Chondrocyte (in vitro differentiated cells): Measurements from ENCODE around the gene MRPL34. TPM values are rescaled to one million over a fixed set of nuclear protein-coding genes. Genes with fewer than 3 reads are reported as not detected.
A peak's percentile ranks its signal among the peaks of the same experiment; 100 is the strongest.

ENCODE experiments used
- DNase-seq: peaks from one replicate; pipeline ENCODE4 v3.0.0; 2021; ENCODE audit warnings: mixed read lengths, low spot score
- H3K27ac Mint-ChIP-seq: one replicate; pipeline ENCODE4 v1.8.0; 2021; ENCODE audit warnings: mild to moderate bottlenecking, moderate library complexity, mixed read lengths; ENCODE audit not compliant: unreplicated experiment
- H3K27me3 Mint-ChIP-seq: 2 replicates; pipeline ENCODE4 v1.8.0; 2021; ENCODE audit warnings: low read depth, mixed read lengths
- H3K36me3 Mint-ChIP-seq: 2 replicates; pipeline ENCODE4 v1.8.0; 2021; ENCODE audit warnings: low read depth, mixed read lengths
- H3K4me1 Mint-ChIP-seq: 2 replicates; pipeline ENCODE4 v1.8.0; 2021; ENCODE audit warnings: low read depth, mild to moderate bottlenecking, mixed read lengths
- H3K4me3 Mint-ChIP-seq: one replicate; pipeline ENCODE4 v1.8.0; 2021; ENCODE audit warnings: mild to moderate bottlenecking, moderate library complexity, mixed read lengths; ENCODE audit not compliant: unreplicated experiment
- H3K9me3 Mint-ChIP-seq: 2 replicates; pipeline ENCODE4 v1.8.0; 2021; ENCODE audit warnings: low read depth, mixed read lengths
- CTCF ChIP-seq: fragments of 200-600 bp; sonication (generic); IDR thresholded peaks from 2 replicates; pipeline ENCODE4 v1.5.0; 2021; ENCODE audit warnings: antibody characterized with exemption, mild to moderate bottlenecking, moderate library complexity
- total RNA-seq: library from RNA; stranded (reverse); gene quantifications from 3 replicates; pipeline ENCODE4 v1.2.1, GENCODE V29; 2021

Gene MRPL34
- total RNA-seq, 1 donor from 2014 or later = 56.6 TPM

- TF ChIP-seq CTCF = no peak
- peaks cover 9% of the 10 kb centered on the region for H3K36me3 Mint-ChIP-seq
- H3K4me1 Mint-ChIP-seq = peaks cover 10% of the 10 kb centered on the region
- H3K4me3 Mint-ChIP-seq = no peak overlapping the region
- no peaks in the 10 kb centered on the region for H3K9me3 Mint-ChIP-seq
- DNase-seq = no peak
- no peak overlapping the region for H3K27ac Mint-ChIP-seq
- H3K27me3 Mint-ChIP-seq = no peaks in the 10 kb centered on the region
Observed at GRCh38 chr19:17325881-17326594, 20.4 kb downstream of the MRPL34 start.

GRCh38 chr19:17326595-17326966 lies 20.9 kb downstream of the MRPL34 start:
- H3K36me3 Mint-ChIP-seq = peaks cover 9% of the 10 kb centered on the region
- H3K4me1 Mint-ChIP-seq = peaks cover 10% of the 10 kb centered on the region
- H3K27me3 Mint-ChIP-seq = no peaks in the 10 kb centered on the region
- TF ChIP-seq CTCF = no peak
- H3K9me3 Mint-ChIP-seq = no peaks in the 10 kb centered on the region
- H3K4me3 Mint-ChIP-seq = no peak overlapping the region
- DNase-seq = no peak
- H3K27ac Mint-ChIP-seq = no peak overlapping the region

- no peak for TF ChIP-seq CTCF
- no peak for DNase-seq
- Mint-ChIP-seq H3K27me3 (no peaks in the 10 kb centered on the region), H3K4me1 (peaks cover 10% of the 10 kb centered on the region), H3K36me3 (peaks cover 9% of the 10 kb centered on the region), H3K4me3 (no peak overlapping the region), H3K9me3 (no peaks in the 10 kb centered on the region), H3K27ac (no peak overlapping the region)
Observed at GRCh38 chr19:17327068-17327653, 21.5 kb downstream of the MRPL34 start.

GRCh38 chr19:17327654-17328516 lies 22.2 kb downstream of the MRPL34 start:
- Mint-ChIP-seq H3K4me3 (no peak overlapping the region), H3K36me3 (peaks cover 8% of the 10 kb centered on the region)

More at GRCh38 chr19:17327654-17328516, 22.2 kb downstream of the MRPL34 start:
- Mint-ChIP-seq H3K27ac (no peak overlapping the region), H3K27me3 (no peaks in the 10 kb centered on the region), H3K4me1 (peaks cover 5% of the 10 kb centered on the region), H3K9me3 (no peaks in the 10 kb centered on the region)
- DNase-seq = no peak
- TF ChIP-seq CTCF = peak; percentile 35
